DOHH2 (cell line): ENCODE data around the gene RAD9A.
A peak's percentile ranks its signal among the peaks of the same experiment; 100 is the strongest.

Experiments used
- H3F3A ChIP-seq: fragments of 200-600 bp; sonication (generic), shearing (Covaris generic); 2 replicates; pipeline ENCODE4 v1.6.0; 2016; ENCODE audit warnings: antibody characterized with exemption, mild to moderate bottlenecking; ENCODE audit not compliant: control insufficient read depth, insufficient read depth
- H3K27ac ChIP-seq: fragments of 200-600 bp; sonication (generic); 2 replicates; pipeline ENCODE4 v1.5.1; 2014; ENCODE audit warnings: low read depth, mild to moderate bottlenecking, low read length, moderate library complexity
- H3K27me3 ChIP-seq: fragments of 200-600 bp; sonication (generic); 2 replicates; pipeline ENCODE4 v1.6.1; 2014; ENCODE audit warnings: mild to moderate bottlenecking, low read length, mixed read lengths; ENCODE audit not compliant: control insufficient read depth
- H3K36me3 ChIP-seq: fragments of 200-600 bp; sonication (generic); 2 replicates; pipeline ENCODE4 v1.6.1; 2014; ENCODE audit warnings: mild to moderate bottlenecking, low read length, moderate library complexity, mixed read lengths; ENCODE audit not compliant: control insufficient read depth
- H3K4me1 ChIP-seq: fragments of 200-600 bp; sonication (generic); 2 replicates; pipeline ENCODE4 v1.6.1; 2014; ENCODE audit warnings: mild to moderate bottlenecking, low read length, mixed read lengths; ENCODE audit not compliant: control insufficient read depth
- H3K4me2 ChIP-seq: fragments of 200-600 bp; sonication (generic); 2 replicates; pipeline ENCODE4 v1.6.0; 2014; ENCODE audit warnings: mild to moderate bottlenecking, low read length, moderate library complexity
- H3K4me3 ChIP-seq: fragments of 200-600 bp; sonication (generic); 2 replicates; pipeline ENCODE4 v1.5.1; 2014; ENCODE audit warnings: mild to moderate bottlenecking, low read length, mixed read lengths
- H3K79me2 ChIP-seq: fragments of 200-600 bp; sonication (generic); 2 replicates; pipeline ENCODE4 v1.6.1; 2014; ENCODE audit warnings: mild to moderate bottlenecking, low read length, mixed read lengths; ENCODE audit not compliant: control insufficient read depth
- H3K9me2 ChIP-seq: fragments of 200-600 bp; sonication (generic); replicated peaks from 2 replicates; pipeline ENCODE4 v1.6.1; 2014; ENCODE audit warnings: mild to moderate bottlenecking, low read length, mixed read lengths; ENCODE audit not compliant: control insufficient read depth
- H3K9me3 ChIP-seq: fragments of 200-600 bp; sonication (generic); 2 replicates; pipeline ENCODE4 v1.6.1; 2014; ENCODE audit warnings: antibody characterized with exemption, low read length, mixed read lengths; ENCODE audit not compliant: control insufficient read depth, insufficient read depth
- H4K20me1 ChIP-seq: fragments of 200-600 bp; sonication (generic); 2 replicates; pipeline ENCODE4 v1.6.0; 2014; ENCODE audit warnings: low read depth, mild to moderate bottlenecking, antibody characterized with exemption, low read length, moderate library complexity; ENCODE audit not compliant: control insufficient read depth, insufficient read depth
- CTCF ChIP-seq: fragments of 200-600 bp; sonication (generic); IDR thresholded peaks from one replicate; pipeline ENCODE4 v1.5.1; 2014; ENCODE audit warnings: antibody characterized with exemption, mild to moderate bottlenecking, low read depth, low read length; ENCODE audit not compliant: poor library complexity, severe bottlenecking
- EZH2phosphoT487 ChIP-seq: fragments of 200-600 bp; sonication (generic); IDR thresholded peaks from 2 replicates; pipeline ENCODE4 v1.6.1; 2017; ENCODE audit warnings: borderline replicate concordance, mild to moderate bottlenecking, antibody characterized with exemption, low read length, moderate library complexity, mixed read lengths

The RAD9A gene

GRCh38 chr11:67432655-67433349, 41.0 kb downstream of the RAD9A start:
- TF ChIP-seq CTCF (no peak), EZH2phosphoT487 (no peak)
- Histone ChIP-seq H4K20me1 (peaks cover 12% of the 10 kb centered on the region; the same call in 1 of the 2 replicates), H3K4me1 (peaks cover 46% of the 10 kb centered on the region), H3K27me3 (no peaks in the 10 kb centered on the region), H3K9me3 (no peaks in the 10 kb centered on the region), H3K9me2 (no peaks in the 10 kb centered on the region), H3K79me2 (peaks cover 66% of the 10 kb centered on the region), H3K27ac (no peak overlapping the region), H3K4me2 (0 out of 2 replicates have a peak overlapping the region, but pooled peaks have one; percentile 94), H3F3A (peaks cover 34% of the 10 kb centered on the region), H3K36me3 (peaks cover 78% of the 10 kb centered on the region), H3K4me3 (no peak overlapping the region)

GRCh38 chr11:67433536-67434394, 42.0 kb downstream of the RAD9A start:
- H3K27me3 ChIP-seq = no peaks in the 10 kb centered on the region
- peak overlapping the region; percentile 94 for H3K4me2 ChIP-seq
- H3K4me1 ChIP-seq = peaks cover 54% of the 10 kb centered on the region
- H3K9me3 ChIP-seq = no peaks in the 10 kb centered on the region
- H3K27ac ChIP-seq = peak overlapping the region; percentile 97; the same call in 1 of the 2 replicates
- H3F3A ChIP-seq = peaks cover 36% of the 10 kb centered on the region
- H3K36me3 ChIP-seq = peaks cover 86% of the 10 kb centered on the region
- H3K79me2 ChIP-seq = peaks cover 71% of the 10 kb centered on the region
- H4K20me1 ChIP-seq = peaks cover 12% of the 10 kb centered on the region; the same call in 1 of the 2 replicates
- TF ChIP-seq EZH2phosphoT487 = no peak
- TF ChIP-seq CTCF = no peak
- H3K9me2 ChIP-seq = no peaks in the 10 kb centered on the region
- no peak overlapping the region for H3K4me3 ChIP-seq

- peak overlapping the region; percentile 90 for H3K4me3 ChIP-seq
- H3F3A ChIP-seq = peaks cover 36% of the 10 kb centered on the region
- H3K4me2 ChIP-seq = peak overlapping the region; percentile 94
- H4K20me1 ChIP-seq = peaks cover 12% of the 10 kb centered on the region; the same call in 1 of the 2 replicates
- peak overlapping the region; percentile 97 for H3K27ac ChIP-seq
- no peaks in the 10 kb centered on the region for H3K9me2 ChIP-seq
- H3K79me2 ChIP-seq = peaks cover 71% of the 10 kb centered on the region
- TF ChIP-seq CTCF (no peak), EZH2phosphoT487 (no peak)
- H3K9me3 ChIP-seq = no peaks in the 10 kb centered on the region
- H3K27me3 ChIP-seq = no peaks in the 10 kb centered on the region
- peaks cover 91% of the 10 kb centered on the region for H3K36me3 ChIP-seq
- peaks cover 55% of the 10 kb centered on the region for H3K4me1 ChIP-seq
Observed at GRCh38 chr11:67434395-67434881, 42.7 kb downstream of the RAD9A start.
